K562 (cell line): ENCODE data around the gene NUP98. TPM values are rescaled to one million over a fixed set of nuclear protein-coding genes. Genes with fewer than 3 reads are reported as not detected.

ENCODE experiments used
- ATAC-seq: fragments of 200-7000 bp; cut with Tn5 transposase; 3 replicates; pipeline ENCODE4 v1.9.1; 2020; ENCODE audit warnings: moderate library complexity
- BruUV-seq: library from RNA; stranded (reverse); fragments of 400-500 nt; replicated peaks from 2 replicates; lab custom pipeline; 2021; lab: Mats Ljungman, UMichigan
- CTCF ChIA-PET: fragments of 300-600 bp; formaldehyde crosslinking; extraction: SDS; loops from one replicate; lab custom pipeline; 2021; ENCODE audit warnings: low intra/inter-chr PET ratio; lab: Yijun Ruan, JAX
- POLR2A ChIA-PET: fragments of 300-600, 350-650 bp; sonication (Branson Sonifier 250); formaldehyde crosslinking; extraction: SDS; loops from one replicate; lab custom pipeline; 2021; ENCODE audit warnings: antibody characterized with exemption, inconsistent platforms; lab: Yijun Ruan, JAX
- DNase-seq, 4 experiments: peaks; one replicate each; pipeline versions ENCODE4 v3.0.0 to v3.0.0-alpha.2; 2011 to 2018; ENCODE audit warnings: low spot score in 3 of 4, mixed read lengths in 3 of 4; ENCODE audit errors: extremely low read depth in 1 of 4
- FAIRE-seq: peaks from 2 replicates; lab custom pipeline; 2011; peaks lifted over from hg19 to GRCh38; lab: Jason Lieb, UNC
- H2AFZ ChIP-seq: 2 replicates; pipeline ENCODE4 v1.6.0; 2011; ENCODE audit warnings: low read depth, low read length, control low read depth, inconsistent platforms
- H3K27ac ChIP-seq: fragments of 200-600 bp; 3 replicates; pipeline ENCODE4 v1.8.0; 2011; ENCODE audit warnings: low read depth, mild to moderate bottlenecking, control low read depth, inconsistent platforms, low read length, moderate library complexity, mixed read lengths; ENCODE audit errors: extremely low read depth
- H3K27me3 ChIP-seq, 2 experiments: fragments of 300-600 bp in 1 of 2; 2 replicates in 1 of 2; 3 replicates in 1 of 2; pipeline versions ENCODE4 v1.6.0 to v1.8.0; 2011; ENCODE audit warnings: inconsistent platforms in 2 of 2, low read length in 2 of 2, mild to moderate bottlenecking in 1 of 2, mixed read lengths in 1 of 2, moderate library complexity in 1 of 2; ENCODE audit not compliant: control insufficient read depth in 2 of 2, insufficient read depth in 2 of 2
- H3K36me3 ChIP-seq: fragments of 300-600 bp; 3 replicates; pipeline ENCODE4 v1.8.0; 2011; ENCODE audit warnings: mild to moderate bottlenecking, low read length, inconsistent platforms; ENCODE audit not compliant: control insufficient read depth, insufficient read depth
- H3K4me1 ChIP-seq, 2 experiments: fragments of 200-600 bp in 1 of 2; replicated peaks in 1 of 2; 2 replicates in 1 of 2; 3 replicates in 1 of 2; pipeline versions ENCODE4 v1.5.1 to v1.8.0; 2011; ENCODE audit warnings: inconsistent platforms in 2 of 2, low read length in 2 of 2, mild to moderate bottlenecking in 1 of 2, mixed read lengths in 1 of 2, moderate library complexity in 1 of 2; ENCODE audit not compliant: control insufficient read depth in 2 of 2, insufficient read depth in 2 of 2
- H3K4me2 ChIP-seq: 2 replicates; pipeline ENCODE4 v1.6.1; 2011; ENCODE audit warnings: low read length, control low read depth, inconsistent platforms, mixed read lengths; ENCODE audit not compliant: insufficient read depth
- H3K4me3 ChIP-seq: fragments of 200-600 bp; sonication (generic), shearing (Covaris generic); 2 replicates; pipeline ENCODE4 v1.5.1; 2016; ENCODE audit warnings: control low read depth, inconsistent platforms
- H3K79me2 ChIP-seq: fragments of 200-600 bp; 3 replicates; pipeline ENCODE4 v1.8.0; 2011; ENCODE audit warnings: low read length, inconsistent platforms; ENCODE audit not compliant: control insufficient read depth, insufficient read depth
- H3K9ac ChIP-seq, 2 experiments: 2 replicates each; pipeline versions ENCODE4 v1.6.0 to v1.6.1; 2011; ENCODE audit warnings: low read depth in 2 of 2, low read length in 2 of 2, control low read depth in 1 of 2, inconsistent platforms in 1 of 2, mild to moderate bottlenecking in 1 of 2, mixed read lengths in 1 of 2; ENCODE audit not compliant: insufficient read depth in 1 of 2
- H3K9me1 ChIP-seq: one replicate; pipeline ENCODE4 v1.6.0; 2011; ENCODE audit warnings: inconsistent platforms, mild to moderate bottlenecking, low read length, moderate library complexity; ENCODE audit not compliant: control insufficient read depth, insufficient read depth
- H3K9me3 ChIP-seq: replicated peaks from 2 replicates; pipeline ENCODE4 v1.5.1; 2011; ENCODE audit warnings: low read depth, low read length, inconsistent platforms; ENCODE audit not compliant: control insufficient read depth, insufficient read depth
- H4K20me1 ChIP-seq: replicated peaks from 2 replicates; pipeline ENCODE4 v1.6.1; 2011; ENCODE audit warnings: low read length, inconsistent platforms, mixed read lengths; ENCODE audit not compliant: control insufficient read depth, insufficient read depth
- BCOR ChIP-seq: fragments of 450-650 bp; IDR thresholded peaks from 2 replicates; pipeline ENCODE4 v1.6.1; 2016
- DACH1 ChIP-seq: fragments of 450-650 bp; IDR thresholded peaks from 2 replicates; pipeline ENCODE4 v1.6.1; 2018; ENCODE audit not compliant: partially characterized antibody
- IRF2 ChIP-seq: sonication (generic); formaldehyde crosslinking; IDR thresholded peaks from 2 replicates; pipeline ENCODE4 v1.8.1; 2022; ENCODE audit warnings: mild to moderate bottlenecking, missing genetic modification reagents
- MBD2 ChIP-seq: sonication (generic); IDR thresholded peaks from 2 replicates; pipeline ENCODE4 v1.6.1; 2016; ENCODE audit warnings: low read depth, borderline replicate concordance
- MXI1 ChIP-seq: IDR thresholded peaks from 2 replicates; pipeline ENCODE4 v1.6.1; 2011; ENCODE audit warnings: low read depth, mild to moderate bottlenecking, improper control_type of control experiment, low read length
- PHB ChIP-seq: fragments of 250-450 bp; sonication (Bioruptor Pico); IDR thresholded peaks from 2 replicates; pipeline ENCODE4 v1.5.0; 2021
- ZFP36 ChIP-seq: fragments of 150-350 bp; IDR thresholded peaks from 2 replicates; pipeline ENCODE4 v1.6.1; 2018; ENCODE audit warnings: low read length, low read depth; ENCODE audit not compliant: partially characterized antibody
- WGBS: fragments of 100-300 bp; shearing (Covaris generic); methylation state at CpG from one replicate; pipeline ENCODE4 v1.1.6; 2016; ENCODE audit warnings: low coverage, mixed read lengths; ENCODE audit not compliant: insufficient coverage; ENCODE audit errors: missing lambda C conversion rate; 5-methylcytosine and 5-hydroxymethylcytosine counted together
- in situ Hi-C: fragments of 300-500 bp; cut with MboI; formaldehyde crosslinking; loops from 4 replicates; pipeline ENCODE4 v1.15.0; 2018; ENCODE audit warnings: inconsistent platforms, mixed read lengths
- intact Hi-C: fragments of 100-400 bp; cut with micrococcal nuclease; formaldehyde crosslinking; loops from 2 replicates; pipeline ENCODE4 v1.14.2; 2022
- polyA plus RNA-seq, 8 experiments: library from polyadenylated mRNA; depleted of rRNA in 4 of 8; stranded (reverse) in 5 of 8; unstranded in 3 of 8; fragments of >200 nt; fragmentation: Nextera tagmentation in 2 of 8; fragmentation: Illumina TruSeq in 1 of 8; extraction: Ambion mirVana in 2 of 8; extraction: Trizol in 1 of 8; gene quantifications; 2 replicates each; pipeline versions ENCODE4 v1.2.1 to v1.2.3, GENCODE V29; 2011 to 2014; ENCODE audit warnings: inconsistent platforms in 1 of 8, missing spikeins in 1 of 8
- total RNA-seq, 7 experiments: library from RNA; depleted of rRNA in 6 of 7; stranded (reverse); fragments of >200 nt in 6 of 7; fragmentation: Illumina TruSeq in 2 of 7; extraction: Trizol in 2 of 7; gene quantifications; 2 replicates each; pipeline versions ENCODE4 v1.2.1 to v1.2.3, GENCODE V29; 2011 to 2021; ENCODE audit warnings: low replicate concordance in 1 of 7
- TF ChIP-seq, protein P1 (sequence below), 3 experiments: IDR thresholded peaks in 2 of 3; conservative IDR thresholded peaks in 1 of 3; 2 replicates each; pipeline ENCODE4 v1.5.1; 2011 to 2012; ENCODE audit warnings: low read length in 3 of 3, mild to moderate bottlenecking in 3 of 3, control low read depth in 2 of 3, improper control_type of control experiment in 1 of 3, inconsistent platforms in 1 of 3, low read depth in 1 of 3, mixed read lengths in 1 of 3, moderate library complexity in 1 of 3; ENCODE audit not compliant: insufficient read depth in 2 of 3
- TF ChIP-seq, protein P2 (sequence below): sonication (generic); formaldehyde crosslinking; IDR thresholded peaks from 2 replicates; pipeline ENCODE4 v1.8.0; 2022; ENCODE audit warnings: missing genetic modification reagents, mild to moderate bottlenecking, moderate library complexity, borderline replicate concordance
- TF ChIP-seq, protein P3 (sequence below): sonication (generic); formaldehyde crosslinking; IDR thresholded peaks from 2 replicates; pipeline ENCODE4 v1.4.0; 2020; ENCODE audit warnings: mild to moderate bottlenecking, missing genetic modification reagents

NUP98 gene
- total and polyA plus RNA-seq, 9 of the 15 experiments (the other 6 are each of a cell fraction or from before 2014, with no cell fraction given): 45.1 to 196 (median 130) TPM

DNA sequence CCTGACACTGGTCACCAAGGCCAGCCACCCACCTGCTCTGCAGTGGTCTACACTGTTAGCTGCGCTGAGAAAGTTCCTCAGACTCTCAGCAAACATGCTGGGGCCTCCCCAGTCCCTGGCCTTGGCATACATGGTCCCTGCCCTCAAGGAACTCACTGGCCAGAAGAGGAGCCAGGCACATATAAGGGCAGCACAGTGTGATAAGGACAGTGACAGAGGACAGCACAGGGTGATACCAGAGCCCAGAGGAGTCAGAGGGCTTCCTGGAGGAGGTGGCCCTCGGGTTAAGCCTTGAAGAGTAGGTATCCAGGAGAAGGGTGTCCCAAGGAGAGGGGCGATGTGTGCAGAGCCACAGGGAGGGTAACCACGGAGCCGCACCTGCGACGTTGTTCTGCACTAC lies 151.8 kb downstream of the NUP98 start:
- in situ Hi-C loops (loop anchor here (5.0 kb wide), 1 partner anchor 1517 kb away; no protein-coding TSS in a partner anchor), intact Hi-C loops (no loop called here)
- Histone ChIP-seq H3K36me3 (no peaks in the 10 kb centered on the region), H3K4me1 (peaks cover 21 to 29% of the 10 kb centered on the region in 2 experiments; a peak in 4 of 5 replicates), H3K27ac (no peak overlapping the region), H3K9ac (peak overlapping the region in 1 of 2 experiments; percentile 42; a peak in 1 of 4 replicates), H2AFZ (no peak overlapping the region), H3K27me3 (no peaks in the 10 kb centered on the region), H4K20me1 (no peaks in the 10 kb centered on the region), H3K9me3 (peaks cover 3% of the 10 kb centered on the region; the same call in 1 of the 2 replicates), H3K79me2 (no peaks in the 10 kb centered on the region), H3K9me1 (no peaks in the 10 kb centered on the region), H3K4me2 (no peak overlapping the region; the same call in 1 of the 2 replicates), H3K4me3 (no peak overlapping the region)
- FAIRE-seq (no peak), DNase-seq (no peak), ATAC-seq (no peak)
- 18% methylated on average over 6 of the region's 7 CpGs for WGBS
- no TSS peak for BruUV-seq
- ChIA-PET CTCF (no interaction called here), POLR2A (interaction anchor here (0.6 kb wide), 2 partner anchors 172 to 499 kb away, joined by 3 read pairs; no protein-coding TSS in a partner anchor)
- TF ChIP-seq BCOR (0 out of 2 replicates have a peak, but pooled peaks have one; percentile 11), MXI1 (no peak), ZFP36 (peak; percentile 84)
- TF ChIP-seq, all 486 proteins: peak for 2

DNA sequence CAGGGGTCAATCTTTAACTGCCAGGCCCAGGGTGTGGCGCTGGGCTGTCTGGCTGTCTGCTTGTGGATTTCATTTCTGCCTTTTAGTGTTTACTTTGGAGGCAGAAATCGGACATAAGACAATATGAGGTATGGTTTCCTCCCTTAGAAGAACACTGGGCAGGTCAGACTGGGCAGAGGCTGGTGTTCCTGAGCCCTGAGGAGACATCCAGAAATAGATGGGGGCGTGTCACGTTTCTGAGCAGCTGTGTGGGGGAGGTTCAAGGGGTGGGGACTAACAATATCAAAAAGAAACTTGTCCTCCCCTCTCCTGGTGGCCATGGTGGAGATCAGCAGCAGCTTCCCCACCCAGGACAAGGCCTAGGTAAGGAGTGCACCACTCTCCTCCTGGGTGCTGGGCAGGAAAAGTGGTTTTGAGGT lies 152.5 kb downstream of the NUP98 start, which contains the start of gene ART1:
Gene ART1, plus strand, starts transcription at position 312 of the 419 bp plus-strand sequence. CDS start 14,086 bp downstream, outside the sequence.
- in situ Hi-C loops: loop anchor here (5.0 kb wide), 1 partner anchor 1517 kb away; no protein-coding TSS in a partner anchor
- CTCF ChIA-PET: no interaction called here
- POLR2A ChIA-PET: interaction anchor here (0.5 to 0.6 kb wide), 3 partner anchors 166 to 500 kb away, joined by 3 read pairs; no protein-coding TSS in a partner anchor
- Histone ChIP-seq H3K36me3 (no peaks in the 10 kb centered on the region), H3K4me2 (no peak within 1 kb of the TSS; the same call in 1 of the 2 replicates), H2AFZ (peak within 1 kb of the TSS; percentile 52; the same call in 1 of the 2 replicates), H3K4me1 (peaks cover 21 to 29% of the 10 kb centered on the region in 2 experiments; a peak in 4 of 5 replicates), H3K27ac (no peak within 1 kb of the TSS), H3K9me3 (peaks cover 3% of the 10 kb centered on the region; the same call in 1 of the 2 replicates), H3K79me2 (no peaks in the 10 kb centered on the region), H3K9me1 (no peaks in the 10 kb centered on the region), H3K27me3 (peaks cover 0 to 5% of the 10 kb centered on the region in 2 experiments; a peak in 1 of 5 replicates), H3K4me3 (no peak within 1 kb of the TSS), H4K20me1 (no peaks in the 10 kb centered on the region), H3K9ac (peak within 1 kb of the TSS in 1 of 2 experiments; percentile 42; a peak in 1 of 4 replicates)
- no TSS peak for BruUV-seq
- DNase-seq (peak; percentile 61 to 78 (median 72)), FAIRE-seq (no peak), ATAC-seq (peak; percentile 57)
- 14% methylated on average over 4 of the region's 4 CpGs for WGBS
- intact Hi-C loops: no loop called here
- TF ChIP-seq IRF2 (CRISPR knock-in tag): no peak
- no peak for TF ChIP-seq PHB (CRISPR knock-in tag)
- TF ChIP-seq DACH1: peak; percentile 32
- TF ChIP-seq, protein P1, sequence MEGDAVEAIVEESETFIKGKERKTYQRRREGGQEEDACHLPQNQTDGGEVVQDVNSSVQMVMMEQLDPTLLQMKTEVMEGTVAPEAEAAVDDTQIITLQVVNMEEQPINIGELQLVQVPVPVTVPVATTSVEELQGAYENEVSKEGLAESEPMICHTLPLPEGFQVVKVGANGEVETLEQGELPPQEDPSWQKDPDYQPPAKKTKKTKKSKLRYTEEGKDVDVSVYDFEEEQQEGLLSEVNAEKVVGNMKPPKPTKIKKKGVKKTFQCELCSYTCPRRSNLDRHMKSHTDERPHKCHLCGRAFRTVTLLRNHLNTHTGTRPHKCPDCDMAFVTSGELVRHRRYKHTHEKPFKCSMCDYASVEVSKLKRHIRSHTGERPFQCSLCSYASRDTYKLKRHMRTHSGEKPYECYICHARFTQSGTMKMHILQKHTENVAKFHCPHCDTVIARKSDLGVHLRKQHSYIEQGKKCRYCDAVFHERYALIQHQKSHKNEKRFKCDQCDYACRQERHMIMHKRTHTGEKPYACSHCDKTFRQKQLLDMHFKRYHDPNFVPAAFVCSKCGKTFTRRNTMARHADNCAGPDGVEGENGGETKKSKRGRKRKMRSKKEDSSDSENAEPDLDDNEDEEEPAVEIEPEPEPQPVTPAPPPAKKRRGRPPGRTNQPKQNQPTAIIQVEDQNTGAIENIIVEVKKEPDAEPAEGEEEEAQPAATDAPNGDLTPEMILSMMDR (IDR thresholded peaks at IDR 0.05 in 2 of 3, conservative IDR thresholded peaks at IDR 0.05 in 1 of 3; ENCODE audit: insufficient read depth in 2 of 3, low read depth in 1 of 3, low read length in 3 of 3): peak; percentile 21 to 32 (median 26); a peak in 2 of 6 replicates
- TF ChIP-seq, protein P2, sequence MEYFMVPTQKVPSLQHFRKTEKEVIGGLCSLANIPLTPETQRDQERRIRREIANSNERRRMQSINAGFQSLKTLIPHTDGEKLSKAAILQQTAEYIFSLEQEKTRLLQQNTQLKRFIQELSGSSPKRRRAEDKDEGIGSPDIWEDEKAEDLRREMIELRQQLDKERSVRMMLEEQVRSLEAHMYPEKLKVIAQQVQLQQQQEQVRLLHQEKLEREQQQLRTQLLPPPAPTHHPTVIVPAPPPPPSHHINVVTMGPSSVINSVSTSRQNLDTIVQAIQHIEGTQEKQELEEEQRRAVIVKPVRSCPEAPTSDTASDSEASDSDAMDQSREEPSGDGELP (CRISPR knock-in tag): peak; percentile 95
- TF ChIP-seq, protein P3, sequence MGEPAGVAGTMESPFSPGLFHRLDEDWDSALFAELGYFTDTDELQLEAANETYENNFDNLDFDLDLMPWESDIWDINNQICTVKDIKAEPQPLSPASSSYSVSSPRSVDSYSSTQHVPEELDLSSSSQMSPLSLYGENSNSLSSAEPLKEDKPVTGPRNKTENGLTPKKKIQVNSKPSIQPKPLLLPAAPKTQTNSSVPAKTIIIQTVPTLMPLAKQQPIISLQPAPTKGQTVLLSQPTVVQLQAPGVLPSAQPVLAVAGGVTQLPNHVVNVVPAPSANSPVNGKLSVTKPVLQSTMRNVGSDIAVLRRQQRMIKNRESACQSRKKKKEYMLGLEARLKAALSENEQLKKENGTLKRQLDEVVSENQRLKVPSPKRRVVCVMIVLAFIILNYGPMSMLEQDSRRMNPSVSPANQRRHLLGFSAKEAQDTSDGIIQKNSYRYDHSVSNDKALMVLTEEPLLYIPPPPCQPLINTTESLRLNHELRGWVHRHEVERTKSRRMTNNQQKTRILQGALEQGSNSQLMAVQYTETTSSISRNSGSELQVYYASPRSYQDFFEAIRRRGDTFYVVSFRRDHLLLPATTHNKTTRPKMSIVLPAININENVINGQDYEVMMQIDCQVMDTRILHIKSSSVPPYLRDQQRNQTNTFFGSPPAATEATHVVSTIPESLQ (CRISPR knock-in tag): no peak
- no peak for TF ChIP-seq MBD2
